NCI-H2196 (cell line): ENCODE measurements around the gene C6orf15.
"Not testable (repeated sequence)": the region's sequence is repeated elsewhere in the genome, so short reads cannot be mapped to it uniquely, and the experiment has no call there.

ENCODE experiments used
- DNase-seq: peaks from one replicate; lab custom pipeline; 2025; ENCODE audit not compliant: unreplicated experiment; lab: John Stamatoyannopoulos, UW

Gene C6orf15

GRCh38 chr6:31070711-31071197 lies 41.6 kb downstream of the C6orf15 start:
- DNase-seq: peak; percentile 24

GRCh38 chr6:31068669-31069340 lies 43.6 kb downstream of the C6orf15 start:
- peak; percentile 88 for DNase-seq

- not testable (repeated sequence) for DNase-seq
These were observed 44.3 kb downstream of the C6orf15 start for GRCh38 chr6:31067891-31068668.

- DNase-seq: not testable (repeated sequence)
These were observed 45.3 kb downstream of the C6orf15 start for GRCh38 chr6:31067028-31067427.

- DNase-seq: no peak
These were observed 46.8 kb downstream of the C6orf15 start for GRCh38 chr6:31065556-31065955.

GRCh38 chr6:31063906-31064435 lies 48.4 kb downstream of the C6orf15 start:
- no peak for DNase-seq
